GM12878 (cell line): ENCODE measurements around the gene OR51E2. TPM values are rescaled to one million over a fixed set of nuclear protein-coding genes. Genes with fewer than 3 reads are reported as not detected.

Experiments used
- BHLHE40 ChIP-seq, 2 experiments: fragments of 450-650 bp in 1 of 2; IDR thresholded peaks; 2 replicates each; pipeline ENCODE4 v1.6.1; 2011 to 2017; ENCODE audit warnings: low read depth in 2 of 2, borderline replicate concordance in 1 of 2, improper control_type of control experiment in 1 of 2, low read length in 1 of 2, mild to moderate bottlenecking in 1 of 2
- DPF2 ChIP-seq: fragments of 450-650 bp; IDR thresholded peaks from 2 replicates; pipeline ENCODE4 v1.6.1; 2017; ENCODE audit warnings: mild to moderate bottlenecking
- EP300 ChIP-seq, 2 experiments: fragments of 150-350 bp in 1 of 2; IDR thresholded peaks; 2 replicates each; pipeline ENCODE4 v1.6.1; 2011 to 2012; ENCODE audit warnings: low read depth in 2 of 2, low read length in 2 of 2, borderline replicate concordance in 1 of 2, improper control_type of control experiment in 1 of 2, inconsistent platforms in 1 of 2; ENCODE audit not compliant: control insufficient read depth in 1 of 2
- MTA2 ChIP-seq: fragments of 450-650 bp; IDR thresholded peaks from 2 replicates; pipeline ENCODE4 v1.6.1; 2016; ENCODE audit warnings: low read depth, mild to moderate bottlenecking, moderate library complexity
- MYB ChIP-seq: fragments of 150-350 bp; IDR thresholded peaks from 2 replicates; pipeline ENCODE4 v1.6.1; 2014; ENCODE audit warnings: mild to moderate bottlenecking, low read depth, low read length, borderline replicate concordance
- POU2F2 ChIP-seq: IDR thresholded peaks from 3 replicates; pipeline ENCODE4 v1.6.1; 2011; ENCODE audit warnings: low read depth, mild to moderate bottlenecking, low read length, borderline replicate concordance
- RAD51 ChIP-seq: fragments of 450-650 bp; IDR thresholded peaks from 2 replicates; pipeline ENCODE4 v1.6.1; 2016; ENCODE audit warnings: moderate library complexity, mild to moderate bottlenecking, inconsistent platforms
- SMC3 ChIP-seq: IDR thresholded peaks from 2 replicates; pipeline ENCODE4 v1.6.1; 2011; ENCODE audit warnings: low read length, improper control_type of control experiment, borderline replicate concordance
- ZNF217 ChIP-seq: fragments of 450-650 bp; IDR thresholded peaks from 2 replicates; pipeline ENCODE4 v1.6.1; 2017; ENCODE audit warnings: antibody characterized with exemption, mild to moderate bottlenecking
- polyA plus RNA-seq, 11 experiments: library from polyadenylated mRNA; depleted of rRNA in 4 of 11; unstranded in 6 of 11; stranded (reverse) in 5 of 11; fragments of >200 nt; fragmentation: Nextera tagmentation in 4 of 11; fragmentation: Illumina TruSeq in 1 of 11; extraction: Ambion mirVana in 4 of 11; extraction: Trizol in 1 of 11; gene quantifications; 1 replicate in 1 of 11; 2 replicates in 10 of 11; pipeline versions ENCODE4 v1.2.1 to v1.2.3, GENCODE V29; 2011 to 2016; ENCODE audit warnings: inconsistent platforms in 2 of 11, missing spikeins in 2 of 11, low read depth in 1 of 11
- total RNA-seq, 4 experiments: library from RNA; depleted of rRNA in 3 of 4; stranded (reverse); fragments of >200 nt in 3 of 4; fragmentation: Illumina TruSeq in 1 of 4; extraction: Trizol in 1 of 4; gene quantifications; 2 replicates each; pipeline versions ENCODE4 v1.2.1 to v1.2.3, GENCODE V29; 2013 to 2021
- TF ChIP-seq, protein P1 (sequence below): fragments of 450-650 bp; IDR thresholded peaks from 2 replicates; pipeline ENCODE4 v1.6.1; 2017; ENCODE audit warnings: low read depth, mild to moderate bottlenecking, moderate library complexity
- TF ChIP-seq, protein P2 (sequence below): IDR thresholded peaks from 2 replicates; pipeline ENCODE4 v1.6.1; 2012; ENCODE audit warnings: low read depth, low read length, improper control_type of control experiment
- TF ChIP-seq, protein P3 (sequence below): fragments of 450-650 bp; IDR thresholded peaks from 2 replicates; pipeline ENCODE4 v1.6.1; 2017; ENCODE audit warnings: mild to moderate bottlenecking, low read depth, inconsistent platforms; ENCODE audit not compliant: poor library complexity, severe bottlenecking

OR51E2 gene
- total and polyA plus RNA-seq, 10 of the 15 experiments (the other 5 are each of a cell fraction or from before 2014, with no cell fraction given), result not detected

DNA sequence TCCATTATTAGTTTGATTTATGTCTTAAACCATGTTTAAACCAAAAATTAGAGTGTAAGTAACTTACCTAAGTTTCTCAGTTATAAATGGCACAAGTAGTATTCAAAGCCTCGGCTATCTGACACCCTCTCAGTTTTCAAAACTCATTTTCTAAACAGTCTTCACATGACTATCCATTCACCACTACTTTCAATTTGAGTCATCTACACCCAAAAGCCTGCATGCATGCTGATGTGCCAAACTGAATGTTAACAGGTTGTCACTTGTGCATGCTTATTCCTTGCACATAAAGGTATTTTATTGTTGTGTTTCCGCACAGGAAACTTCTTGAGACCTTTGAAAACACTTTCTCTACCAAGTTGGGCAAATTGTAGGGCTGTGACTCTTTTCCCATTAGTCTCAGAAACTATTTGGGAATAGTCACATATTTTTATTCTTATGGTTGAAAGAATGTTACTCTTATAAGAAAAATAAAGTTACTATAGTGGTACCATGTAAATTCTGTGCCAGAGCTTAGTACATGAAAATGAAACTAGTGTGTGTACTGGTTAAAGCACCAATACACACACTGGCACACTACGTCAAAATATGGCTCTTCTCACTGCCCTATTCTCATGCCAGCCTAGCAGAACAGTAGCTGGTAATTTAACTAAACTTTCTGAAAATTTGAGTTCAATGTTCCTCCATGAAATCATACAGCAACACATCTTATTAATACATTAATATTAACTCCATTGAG is 2.2 kb upstream of the OR51E2 start (continued):
- TF ChIP-seq, protein P1, sequence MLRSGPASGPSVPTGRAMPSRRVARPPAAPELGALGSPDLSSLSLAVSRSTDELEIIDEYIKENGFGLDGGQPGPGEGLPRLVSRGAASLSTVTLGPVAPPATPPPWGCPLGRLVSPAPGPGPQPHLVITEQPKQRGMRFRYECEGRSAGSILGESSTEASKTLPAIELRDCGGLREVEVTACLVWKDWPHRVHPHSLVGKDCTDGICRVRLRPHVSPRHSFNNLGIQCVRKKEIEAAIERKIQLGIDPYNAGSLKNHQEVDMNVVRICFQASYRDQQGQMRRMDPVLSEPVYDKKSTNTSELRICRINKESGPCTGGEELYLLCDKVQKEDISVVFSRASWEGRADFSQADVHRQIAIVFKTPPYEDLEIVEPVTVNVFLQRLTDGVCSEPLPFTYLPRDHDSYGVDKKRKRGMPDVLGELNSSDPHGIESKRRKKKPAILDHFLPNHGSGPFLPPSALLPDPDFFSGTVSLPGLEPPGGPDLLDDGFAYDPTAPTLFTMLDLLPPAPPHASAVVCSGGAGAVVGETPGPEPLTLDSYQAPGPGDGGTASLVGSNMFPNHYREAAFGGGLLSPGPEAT, result peak; percentile 44; the same call in 1 of the 2 replicates
- TF ChIP-seq, protein P2, sequence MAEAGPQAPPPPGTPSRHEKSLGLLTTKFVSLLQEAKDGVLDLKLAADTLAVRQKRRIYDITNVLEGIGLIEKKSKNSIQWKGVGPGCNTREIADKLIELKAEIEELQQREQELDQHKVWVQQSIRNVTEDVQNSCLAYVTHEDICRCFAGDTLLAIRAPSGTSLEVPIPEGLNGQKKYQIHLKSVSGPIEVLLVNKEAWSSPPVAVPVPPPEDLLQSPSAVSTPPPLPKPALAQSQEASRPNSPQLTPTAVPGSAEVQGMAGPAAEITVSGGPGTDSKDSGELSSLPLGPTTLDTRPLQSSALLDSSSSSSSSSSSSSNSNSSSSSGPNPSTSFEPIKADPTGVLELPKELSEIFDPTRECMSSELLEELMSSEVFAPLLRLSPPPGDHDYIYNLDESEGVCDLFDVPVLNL, result no peak
- TF ChIP-seq MTA2 (0 out of 2 replicates have a peak, but pooled peaks have one; percentile 41), MYB (no peak), RAD51 (peak; percentile 63; the same call in 1 of the 2 replicates), DPF2 (peak; percentile 41; the same call in 1 of the 2 replicates), EP300 (IDR thresholded peaks at IDR 0.05; ENCODE audit: borderline replicate concordance in 1 of 2, control insufficient read depth in 1 of 2, low read depth in 2 of 2, low read length in 2 of 2) (peak; percentile 15 to 65; a peak in 2 of 4 replicates), SMC3 (no peak), BHLHE40 (IDR thresholded peaks at IDR 0.05; ENCODE audit: borderline replicate concordance in 1 of 2, low read depth in 2 of 2, low read length in 1 of 2) (peak; percentile 87 to 91), POU2F2 (peak; percentile 65; the same call in 1 of the 3 replicates), ZNF217 (peak; percentile 27; the same call in 1 of the 2 replicates)
- TF ChIP-seq, protein P3, sequence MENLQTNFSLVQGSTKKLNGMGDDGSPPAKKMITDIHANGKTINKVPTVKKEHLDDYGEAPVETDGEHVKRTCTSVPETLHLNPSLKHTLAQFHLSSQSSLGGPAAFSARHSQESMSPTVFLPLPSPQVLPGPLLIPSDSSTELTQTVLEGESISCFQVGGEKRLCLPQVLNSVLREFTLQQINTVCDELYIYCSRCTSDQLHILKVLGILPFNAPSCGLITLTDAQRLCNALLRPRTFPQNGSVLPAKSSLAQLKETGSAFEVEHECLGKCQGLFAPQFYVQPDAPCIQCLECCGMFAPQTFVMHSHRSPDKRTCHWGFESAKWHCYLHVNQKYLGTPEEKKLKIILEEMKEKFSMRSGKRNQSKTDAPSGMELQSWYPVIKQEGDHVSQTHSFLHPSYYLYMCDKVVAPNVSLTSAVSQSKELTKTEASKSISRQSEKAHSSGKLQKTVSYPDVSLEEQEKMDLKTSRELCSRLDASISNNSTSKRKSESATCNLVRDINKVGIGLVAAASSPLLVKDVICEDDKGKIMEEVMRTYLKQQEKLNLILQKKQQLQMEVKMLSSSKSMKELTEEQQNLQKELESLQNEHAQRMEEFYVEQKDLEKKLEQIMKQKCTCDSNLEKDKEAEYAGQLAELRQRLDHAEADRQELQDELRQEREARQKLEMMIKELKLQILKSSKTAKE, result peak; percentile 30
